Jurkat, Clone E6-1 (cell line): Measurements from ENCODE around the gene PHC1.

Experiments used
- DNase-seq: peaks from one replicate; pipeline ENCODE4 v3.0.0-alpha.2; 2011; ENCODE audit warnings: low read depth, low spot score
- H3K4me3 ChIP-seq: 2 replicates; pipeline ENCODE4 v1.5.1; 2011; ENCODE audit warnings: mild to moderate bottlenecking, low read length, control low read depth, moderate library complexity

PHC1 gene

DNA sequence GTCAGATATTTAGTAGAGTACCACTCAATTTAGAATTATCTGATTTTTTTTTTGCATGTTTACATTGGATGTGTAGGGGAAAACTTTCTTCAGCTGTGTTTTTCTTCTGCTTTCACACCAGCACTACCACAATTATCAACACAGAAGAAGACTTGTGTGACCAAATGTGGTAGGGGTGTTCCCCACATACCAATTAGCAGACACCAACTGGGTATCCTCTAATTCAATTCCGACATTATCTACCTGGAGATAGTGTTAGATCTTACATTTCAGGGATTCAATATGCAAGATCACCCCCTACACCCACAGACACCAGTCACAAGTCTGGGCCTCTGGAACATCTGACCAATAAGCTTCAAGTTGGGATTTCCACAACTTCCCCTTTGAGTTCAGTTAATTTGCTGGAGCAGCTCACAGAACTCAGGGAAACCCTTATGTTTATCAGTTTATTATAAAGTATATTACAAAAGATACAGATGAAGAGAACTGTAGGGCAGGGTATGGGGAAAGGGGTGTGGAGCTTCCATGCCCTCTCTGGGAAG lies 71.0 kb downstream of the PHC1 start:
- DNase-seq: no peak
- H3K4me3 ChIP-seq: no peak overlapping the region

DNA sequence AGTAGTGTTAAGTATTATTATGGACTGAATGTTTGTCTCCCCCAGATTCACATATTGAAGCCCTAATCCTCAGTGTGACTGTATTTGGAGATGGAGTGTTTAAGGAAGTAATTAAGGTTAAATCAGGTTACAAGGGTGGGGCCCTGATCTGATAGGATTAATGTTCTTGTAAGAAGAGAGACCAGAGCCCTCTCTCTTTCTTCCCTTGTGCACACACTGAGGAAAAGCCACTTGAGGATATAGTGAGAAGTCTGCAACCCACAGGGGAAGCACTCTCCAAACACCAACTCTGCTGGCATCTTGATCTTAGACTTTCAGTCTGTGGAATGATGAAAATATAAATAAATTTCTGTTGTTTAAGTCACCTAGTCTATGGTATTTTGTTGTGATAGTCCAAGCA lies 72.9 kb downstream of the PHC1 start:
- DNase-seq: no peak
- H3K4me3 ChIP-seq: no peak overlapping the region

DNA sequence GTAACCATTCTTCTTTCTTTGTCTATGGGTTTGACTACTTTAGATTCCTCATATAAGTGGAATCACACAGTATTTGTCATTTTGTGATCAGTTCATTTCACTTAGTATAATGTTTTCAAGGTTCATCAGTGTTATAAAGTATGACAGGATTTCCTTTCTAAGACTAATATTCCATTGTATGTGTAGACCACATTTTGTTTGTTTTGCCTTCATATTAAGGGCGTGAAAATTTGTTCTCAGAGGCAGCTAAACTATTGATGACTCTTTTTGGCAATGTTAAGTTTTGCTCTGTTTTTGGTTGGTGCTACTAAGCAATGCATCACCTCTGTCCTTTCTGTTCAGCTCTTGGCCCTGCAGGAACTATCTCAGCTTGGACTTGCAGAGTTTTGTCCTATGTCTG lies 73.4 kb downstream of the PHC1 start:
- no peak for DNase-seq
- H3K4me3 ChIP-seq: no peak overlapping the region

DNA sequence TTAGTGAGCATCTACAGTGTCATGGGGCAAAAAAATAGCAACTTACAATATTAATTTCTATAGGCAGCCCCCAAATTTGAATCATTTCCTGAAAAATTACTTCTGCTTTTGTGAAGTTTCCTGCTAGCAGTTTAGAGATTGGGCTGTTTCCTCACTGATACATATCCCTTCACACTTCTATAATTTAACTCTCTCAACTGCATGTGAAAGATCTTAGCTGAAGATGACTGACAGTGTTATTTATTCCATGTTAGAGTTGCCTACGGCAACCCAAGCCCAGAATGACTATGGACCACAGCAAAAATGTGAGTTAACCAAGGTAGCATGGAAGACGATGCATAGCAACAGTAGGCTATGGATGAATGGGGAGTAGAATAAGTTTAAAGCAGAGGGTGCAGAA lies 75.1 kb downstream of the PHC1 start, which contains the start of gene KLRG1:
KLRG1 (plus strand) TSS at position 134 of the 400 bp plus-strand sequence; CDS start at position 224, 90 bp downstream.
- H3K4me3 ChIP-seq: no peak within 1 kb of the TSS
- no peak for DNase-seq
